Vagina (tissue), 2 donors: ENCODE results near the gene FARP2. TPM values are rescaled to one million over a fixed set of nuclear protein-coding genes. Genes with fewer than 3 reads are reported as not detected.
A peak's percentile ranks its signal among the peaks of the same experiment; 100 is the strongest.

ENCODE experiments used
- DNase-seq, 2 donors: peaks; one replicate each; pipeline ENCODE4 v3.0.0-alpha.2; 2017; ENCODE audit errors: extremely low spot score in 2 of 2
- H3K27ac ChIP-seq: fragments of 200-600 bp; sonication (generic); one replicate; pipeline ENCODE4 v1.5.1; 2019
- H3K27me3 ChIP-seq: fragments of 200-600 bp; sonication (generic); one replicate; pipeline ENCODE4 v1.5.1; 2019
- H3K36me3 ChIP-seq, 2 donors: fragments of 200-600 bp; sonication (generic); one replicate each; pipeline ENCODE4 v1.5.1; 2017 to 2019
- H3K4me1 ChIP-seq: fragments of 200-600 bp; sonication (generic); one replicate; pipeline ENCODE4 v1.5.1; 2019
- H3K4me3 ChIP-seq, 2 donors: fragments of 200-600 bp; sonication (generic); 1 replicate in 1 of 2; 2 replicates in 1 of 2; pipeline ENCODE4 v1.5.1; 2016 to 2019
- H3K9me3 ChIP-seq: fragments of 200-600 bp; sonication (generic); one replicate; pipeline ENCODE4 v1.5.1; 2019
- CTCF ChIP-seq, 3 experiments: fragments of 450-650 bp in 2 of 3; fragments of 200-600 bp in 1 of 3; sonication (generic) in 1 of 3; IDR thresholded peaks; one replicate each; pipeline ENCODE4 v1.5.1; 2017 to 2019; ENCODE audit warnings: antibody characterized with exemption in 3 of 3, mild to moderate bottlenecking in 2 of 3, moderate library complexity in 2 of 3
- POLR2A ChIP-seq, 2 donors: fragments of 450-650 bp; IDR thresholded peaks; one replicate each; pipeline ENCODE4 v1.6.1; 2017; ENCODE audit warnings: antibody characterized with exemption in 2 of 2, mild to moderate bottlenecking in 2 of 2, moderate library complexity in 2 of 2
- POLR2AphosphoS5 ChIP-seq, 2 donors: sonication (generic); formaldehyde crosslinking; IDR thresholded peaks; one replicate each; pipeline ENCODE4 v1.9.0; 2017; ENCODE audit warnings: antibody characterized with exemption in 2 of 2, mild to moderate bottlenecking in 2 of 2, low read depth in 1 of 2; ENCODE audit not compliant: insufficient read depth in 1 of 2
- intact Hi-C: fragments of 100-400 bp; cut with DNase I; formaldehyde crosslinking; loops from one replicate; pipeline ENCODE4 v1.15.1; 2023
- microRNA-seq: library from miRNA; unstranded; fragments of <30 nt; microRNA quantifications from one replicate; pipeline ENCODE4, GENCODE V29; 2017; ENCODE audit warnings: borderline number of aligned reads, borderline replicate concordance
- small RNA-seq: library from RNA; depleted of rRNA; stranded (forward); fragments of <200 nt; gene quantifications from one replicate; pipeline ENCODE3, GENCODE V24; 2016
- total RNA-seq: library from RNA; depleted of rRNA; stranded (reverse); fragments of >200 nt; gene quantifications from one replicate; pipeline ENCODE4 v1.2.3, GENCODE V29; 2016

FARP2 gene
- total RNA-seq, 1 donor from 2014 or later: 32.9 TPM

- Histone ChIP-seq H3K27me3 (no peaks in the 10 kb centered on the region), H3K4me3 (peak overlapping the region; percentile 32 to 45), H3K27ac (no peak overlapping the region), H3K4me1 (peaks cover 18% of the 10 kb centered on the region), H3K36me3 (no peaks in the 10 kb centered on the region), H3K9me3 (no peaks in the 10 kb centered on the region)
- no peak for DNase-seq
- intact Hi-C loops: no loop called here
- TF ChIP-seq CTCF (IDR thresholded peaks at IDR 0.05): no peak
- TF ChIP-seq POLR2A (IDR thresholded peaks at IDR 0.05): no peak
- no peak for TF ChIP-seq POLR2AphosphoS5 (IDR thresholded peaks at IDR 0.05; ENCODE audit: insufficient read depth in 1 of 2, low read depth in 1 of 2)
Measured at GRCh38 chr2:241540401-241540770, 184.3 kb downstream of the FARP2 start.

- peaks cover 18% of the 10 kb centered on the region for H3K4me1 ChIP-seq
- no peaks in the 10 kb centered on the region for H3K9me3 ChIP-seq
- H3K27ac ChIP-seq: no peak overlapping the region
- H3K4me3 ChIP-seq: peak overlapping the region; percentile 32 to 45
- intact Hi-C loops: no loop called here
- no peak for DNase-seq
- no peaks in the 10 kb centered on the region for H3K27me3 ChIP-seq
- TF ChIP-seq POLR2AphosphoS5 (IDR thresholded peaks at IDR 0.05; ENCODE audit: insufficient read depth in 1 of 2, low read depth in 1 of 2) (no peak), CTCF (IDR thresholded peaks at IDR 0.05) (no peak), POLR2A (IDR thresholded peaks at IDR 0.05) (no peak)
- no peaks in the 10 kb centered on the region for H3K36me3 ChIP-seq
Measured at GRCh38 chr2:241540771-241541561, 184.9 kb downstream of the FARP2 start.

GRCh38 chr2:241541564-241542277 lies 185.6 kb downstream of the FARP2 start:
- no peak for DNase-seq
- Histone ChIP-seq H3K27ac (no peak overlapping the region), H3K4me1 (peaks cover 19% of the 10 kb centered on the region), H3K4me3 (peak overlapping the region; percentile 32 to 45), H3K27me3 (no peaks in the 10 kb centered on the region), H3K36me3 (no peaks in the 10 kb centered on the region), H3K9me3 (no peaks in the 10 kb centered on the region)
- TF ChIP-seq POLR2AphosphoS5 (IDR thresholded peaks at IDR 0.05; ENCODE audit: insufficient read depth in 1 of 2, low read depth in 1 of 2) (no peak), POLR2A (IDR thresholded peaks at IDR 0.05) (no peak), CTCF (IDR thresholded peaks at IDR 0.05) (no peak)
- intact Hi-C loops: no loop called here

- Histone ChIP-seq H3K27ac (no peak overlapping the region), H3K9me3 (no peaks in the 10 kb centered on the region), H3K4me3 (no peak overlapping the region), H3K4me1 (peaks cover 25% of the 10 kb centered on the region), H3K36me3 (no peaks in the 10 kb centered on the region), H3K27me3 (no peaks in the 10 kb centered on the region)
- intact Hi-C loops: no loop called here
- no peak for DNase-seq
- TF ChIP-seq POLR2A (IDR thresholded peaks at IDR 0.05): no peak
- no peak for TF ChIP-seq POLR2AphosphoS5 (IDR thresholded peaks at IDR 0.05; ENCODE audit: insufficient read depth in 1 of 2, low read depth in 1 of 2)
- no peak for TF ChIP-seq CTCF (IDR thresholded peaks at IDR 0.05)
Measured at GRCh38 chr2:241542278-241542605, 186.2 kb downstream of the FARP2 start.

Small RNA genes lying within 50 kb of the gene (microRNA-seq; reads per million reads assigned to microRNA genes)
- not detected for gene MIR3133

Small RNA genes lying within 50 kb of the gene (small RNA-seq; reads per million reads assigned to genes)
- not detected for gene MIR3133

Other genes starting within 250 kb of the FARP2 start
- 6.4 TPM for gene PASK, start 206.8 kb upstream of the FARP2 start, total RNA-seq
- 51.1 TPM for gene PPP1R7, start 205.8 kb upstream of the FARP2 start, total RNA-seq
- 0.98 TPM for gene ANO7, start 167.6 kb upstream of the FARP2 start, total RNA-seq
- gene HDLBP, start 40.6 kb upstream of the FARP2 start, total RNA-seq: 300 TPM
- 198 TPM for gene SEPTIN2, start 40.4 kb upstream of the FARP2 start, total RNA-seq
- 197 TPM for gene STK25, start 152.3 kb downstream of the FARP2 start, total RNA-seq
- 35.1 TPM for gene BOK, start 202.5 kb downstream of the FARP2 start, total RNA-seq